Lung microvascular endothelial cell (primary cell): ENCODE data around the gene NHLRC3. TPM values are rescaled to one million over a fixed set of nuclear protein-coding genes. Genes with fewer than 3 reads are reported as not detected.
A peak's percentile ranks its signal among the peaks of the same experiment; 100 is the strongest.
"Not testable (repeated sequence)": the region's sequence is repeated elsewhere in the genome, so short reads cannot be mapped to it uniquely, and the experiment has no call there.

ENCODE experiments used
- DNase-seq, 2 donors: peaks; one replicate each; pipeline versions ENCODE4 v3.0.0 to v3.0.0-alpha.2; 2010; ENCODE audit warnings: low read depth in 2 of 2
- total RNA-seq: library from RNA; depleted of rRNA; stranded (reverse); fragments of >200 nt; gene quantifications from 2 replicates; pipeline ENCODE4 v1.2.1, GENCODE V29; 2014

Gene NHLRC3
- total RNA-seq, 1 donor from 2014 or later = 10.1 TPM

DNA sequence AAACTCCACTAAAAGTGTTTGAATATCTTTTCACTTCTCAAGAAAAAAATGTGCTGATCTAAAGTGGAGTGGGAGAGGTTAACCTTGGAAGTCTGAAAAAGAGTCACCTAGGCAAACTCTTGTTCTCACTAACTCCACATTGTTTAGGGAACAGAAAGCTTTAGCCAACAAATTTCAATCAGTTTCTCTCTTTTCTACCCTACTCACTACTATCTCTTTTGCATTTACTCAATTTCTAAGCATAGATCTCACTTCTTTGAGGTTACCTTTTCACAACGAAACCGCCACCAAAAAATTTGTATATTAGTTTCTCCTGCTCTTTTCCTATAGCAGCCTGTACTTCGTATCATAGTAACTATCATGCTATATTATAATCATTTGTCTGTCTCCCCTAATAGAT lies 6.3 kb downstream of the NHLRC3 start:
- DNase-seq = no peak

DNA sequence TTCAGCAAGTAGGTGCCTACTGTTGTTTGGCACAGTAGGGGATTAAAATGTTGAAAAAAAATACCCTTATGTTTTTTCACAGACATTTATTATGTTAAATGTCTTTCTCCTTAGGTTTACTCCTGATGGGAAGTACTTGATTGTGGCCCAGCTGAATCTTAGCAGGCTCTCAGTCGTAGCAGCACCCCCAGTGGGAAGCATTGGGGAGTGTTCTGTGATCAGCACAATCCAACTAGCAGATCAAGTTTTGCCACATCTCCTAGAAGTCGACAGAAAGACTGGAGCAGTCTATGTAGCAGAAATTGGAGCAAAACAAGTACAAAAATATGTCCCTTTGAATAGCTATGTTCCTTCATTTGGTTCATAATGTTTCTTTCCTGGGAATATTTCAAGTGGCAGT lies 9.3 kb downstream of the NHLRC3 start:
- no peak for DNase-seq

DNA sequence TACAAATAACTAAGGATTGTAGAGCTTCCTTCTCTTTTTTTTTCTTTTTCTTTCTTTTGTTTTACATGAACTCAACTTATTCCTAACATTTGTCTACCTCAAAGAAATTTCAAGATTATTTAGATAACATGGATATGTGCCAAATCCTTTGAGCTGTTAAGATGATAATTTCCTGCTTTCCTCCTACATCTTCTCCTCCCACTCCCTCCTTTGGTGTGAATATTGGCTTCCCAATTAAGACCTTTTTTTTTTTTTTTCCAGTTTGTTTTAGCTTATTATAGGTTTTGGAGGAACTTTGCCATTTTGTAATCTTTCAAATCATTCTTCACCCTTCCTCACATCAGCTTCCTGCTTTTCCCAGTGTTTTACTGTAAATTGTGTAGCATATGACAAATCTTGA lies 10.6 kb downstream of the NHLRC3 start:
- DNase-seq = no peak

DNA sequence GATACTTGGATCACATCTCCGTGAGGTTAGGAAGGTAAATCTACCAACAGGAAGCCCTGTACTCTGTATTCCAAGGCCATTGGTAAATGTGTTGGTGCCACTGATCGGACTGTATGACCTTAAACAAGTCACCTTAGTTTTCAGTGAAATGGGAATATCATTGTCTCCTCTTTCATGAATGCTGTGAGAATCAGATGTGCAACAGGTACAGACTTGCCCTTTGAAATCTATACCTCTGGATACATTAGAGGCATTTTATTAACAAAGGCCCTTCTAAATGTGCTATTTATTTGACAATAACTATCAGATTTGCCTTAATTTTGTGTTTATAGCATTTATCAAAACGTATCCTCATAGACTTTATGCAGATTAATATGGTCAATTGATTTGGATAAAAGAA lies 11.0 kb downstream of the NHLRC3 start:
- DNase-seq = no peak

DNA sequence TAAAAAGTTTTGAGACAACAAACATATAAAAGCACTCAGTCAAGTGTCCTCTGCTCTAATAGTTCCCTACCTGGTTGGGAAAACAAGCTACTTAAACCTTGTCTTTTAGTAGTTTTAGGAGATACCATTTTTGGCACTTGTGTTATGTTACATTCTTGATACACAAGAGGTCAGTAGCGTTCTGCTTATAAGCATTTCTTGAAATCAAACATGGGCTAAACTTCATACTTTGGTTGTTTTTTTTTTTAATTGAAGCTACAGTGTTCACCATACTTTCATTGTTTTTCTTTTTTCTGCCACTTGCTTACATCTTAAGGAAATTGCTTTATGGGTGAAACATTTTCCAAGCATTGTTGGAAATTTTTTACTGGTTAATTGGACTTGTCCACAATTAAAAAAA lies 12.9 kb downstream of the NHLRC3 start:
- DNase-seq = peak; percentile 54 to 61

DNA sequence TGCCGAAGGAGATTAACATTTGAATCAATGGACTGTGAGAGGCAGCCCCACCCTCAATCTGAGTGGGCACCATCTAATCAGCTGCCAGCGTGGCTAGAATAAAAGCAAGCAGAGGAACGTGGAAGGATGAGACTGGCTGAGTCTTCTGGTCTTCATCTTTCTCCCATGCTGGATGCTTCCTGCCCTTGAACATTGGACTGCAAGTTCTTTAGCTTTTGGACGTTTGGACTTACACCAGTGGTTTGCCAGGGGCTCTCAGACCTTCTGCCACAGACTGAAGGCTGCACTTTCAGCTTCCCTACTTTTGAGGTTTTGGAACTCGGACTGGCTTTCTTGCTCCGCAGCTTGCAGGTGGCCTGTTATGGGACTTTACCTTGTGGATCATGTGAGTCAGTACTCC lies 14.7 kb downstream of the NHLRC3 start:
- no peak for DNase-seq

DNA sequence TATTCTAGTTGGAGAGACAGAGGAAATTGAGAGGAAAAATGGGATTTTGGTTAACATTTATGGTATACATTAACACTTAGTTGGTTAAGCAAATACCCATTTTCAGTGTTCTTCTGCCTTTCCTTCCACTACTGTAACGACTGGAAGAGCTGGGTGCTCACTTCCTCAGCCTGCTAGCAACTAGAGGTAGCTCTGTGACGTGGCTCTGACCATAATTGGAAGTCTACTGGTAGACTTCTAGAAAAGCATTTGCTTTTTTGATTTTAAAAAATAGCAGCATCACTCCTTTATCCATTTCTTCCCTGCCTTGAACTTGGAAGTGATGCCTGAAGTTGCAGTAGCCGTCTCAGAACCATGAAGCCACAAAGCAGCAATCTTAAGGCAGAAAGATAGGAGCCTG lies 15.9 kb downstream of the NHLRC3 start:
- no peak for DNase-seq

DNA sequence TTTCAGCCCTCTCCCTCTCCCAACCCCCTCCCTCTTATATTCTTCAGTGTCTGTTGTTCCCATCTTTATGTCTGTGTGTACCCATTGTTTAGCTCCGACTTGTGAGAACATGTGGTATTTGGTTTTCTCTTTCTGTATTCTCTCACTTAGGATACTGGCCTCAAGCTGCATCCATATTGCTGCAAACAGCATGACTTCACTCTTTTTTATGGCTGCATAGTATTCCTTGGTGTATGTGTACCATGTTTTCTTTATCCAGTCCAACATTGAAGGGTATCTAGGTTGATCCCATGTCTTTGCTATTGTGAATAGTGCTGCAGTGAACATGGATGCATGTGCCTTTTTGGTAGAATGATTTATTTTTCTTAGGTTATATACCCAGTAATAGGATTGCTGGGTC lies 17.8 kb downstream of the NHLRC3 start:
- DNase-seq = no peak

DNA sequence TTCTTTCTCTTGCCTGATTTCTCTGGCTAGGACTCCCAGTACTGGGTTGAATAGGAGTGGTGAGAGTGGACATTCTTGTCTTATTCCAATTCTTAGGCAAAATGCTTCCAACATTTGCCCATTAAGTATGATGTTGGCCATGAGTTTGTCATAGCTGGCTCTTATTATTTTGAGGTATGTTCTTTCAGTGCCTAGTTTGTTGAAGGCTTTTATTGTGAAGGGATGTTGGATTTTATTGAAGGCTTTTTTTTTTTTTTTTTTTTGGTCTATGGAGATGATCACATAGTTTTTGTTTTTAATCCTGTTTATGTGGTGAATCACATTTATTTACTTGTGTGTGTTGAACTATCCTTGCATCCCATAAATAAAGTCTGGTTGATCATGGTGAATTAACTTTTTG lies 19.8 kb downstream of the NHLRC3 start:
- DNase-seq = no peak

DNA sequence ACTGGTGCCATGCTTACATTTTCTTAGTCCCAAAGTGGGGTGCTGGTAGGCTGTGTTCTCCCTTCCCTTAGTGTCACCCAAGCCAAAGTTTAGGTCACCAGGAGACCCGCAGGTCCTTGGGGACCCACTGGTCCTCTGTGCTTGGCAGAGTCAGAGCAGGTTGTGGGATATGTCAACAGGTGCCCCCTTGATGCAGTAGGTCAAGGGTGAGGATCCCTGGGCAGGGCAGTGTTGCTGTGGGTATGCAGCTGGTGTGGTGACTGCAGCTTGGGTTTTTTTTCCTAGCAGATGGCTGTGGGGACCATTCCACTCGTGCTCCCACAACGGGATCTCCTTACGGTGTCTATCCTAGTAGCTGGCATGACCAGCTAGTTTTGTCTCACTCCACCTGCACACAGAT lies 23.7 kb downstream of the NHLRC3 start:
- no peak for DNase-seq

DNA sequence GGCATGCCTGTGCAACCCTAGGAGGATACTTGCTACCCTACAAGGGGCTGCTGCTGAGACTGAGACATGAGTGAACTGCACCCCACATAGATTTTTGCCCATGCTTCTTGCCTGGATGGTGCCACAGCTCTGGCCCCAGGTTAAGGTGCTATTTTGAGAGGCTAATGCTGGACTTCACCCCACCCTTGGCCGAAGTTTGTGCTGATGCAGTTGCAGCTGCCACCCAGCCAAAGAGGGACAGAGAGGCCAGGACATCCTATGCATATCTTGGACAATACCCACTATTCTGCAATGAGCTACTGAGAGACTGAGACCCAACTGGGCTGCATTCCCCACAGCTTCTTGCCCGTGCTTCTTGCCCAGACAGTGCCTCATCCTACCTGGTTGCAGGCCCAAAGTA lies 34.6 kb downstream of the NHLRC3 start:
- DNase-seq = no peak

DNA sequence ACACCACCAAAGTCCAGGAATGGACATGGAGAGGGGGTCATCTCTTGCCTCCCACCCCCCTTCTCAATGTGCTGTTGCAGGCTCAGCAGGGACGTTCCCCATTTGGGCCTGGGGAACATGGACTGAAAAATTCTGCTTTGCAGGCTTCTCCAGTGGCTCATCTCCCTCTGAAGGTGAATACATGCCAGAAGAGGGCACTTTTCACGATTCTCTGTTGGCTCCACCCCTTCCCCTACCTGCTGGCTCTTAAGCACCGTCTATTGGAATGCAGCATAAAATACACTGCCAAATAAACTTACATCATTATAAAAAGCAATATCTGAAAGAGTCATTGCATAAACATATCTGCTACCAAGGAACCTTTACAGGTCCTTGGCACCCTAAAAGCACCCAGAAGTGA lies 35.7 kb downstream of the NHLRC3 start:
- no peak for DNase-seq

DNA sequence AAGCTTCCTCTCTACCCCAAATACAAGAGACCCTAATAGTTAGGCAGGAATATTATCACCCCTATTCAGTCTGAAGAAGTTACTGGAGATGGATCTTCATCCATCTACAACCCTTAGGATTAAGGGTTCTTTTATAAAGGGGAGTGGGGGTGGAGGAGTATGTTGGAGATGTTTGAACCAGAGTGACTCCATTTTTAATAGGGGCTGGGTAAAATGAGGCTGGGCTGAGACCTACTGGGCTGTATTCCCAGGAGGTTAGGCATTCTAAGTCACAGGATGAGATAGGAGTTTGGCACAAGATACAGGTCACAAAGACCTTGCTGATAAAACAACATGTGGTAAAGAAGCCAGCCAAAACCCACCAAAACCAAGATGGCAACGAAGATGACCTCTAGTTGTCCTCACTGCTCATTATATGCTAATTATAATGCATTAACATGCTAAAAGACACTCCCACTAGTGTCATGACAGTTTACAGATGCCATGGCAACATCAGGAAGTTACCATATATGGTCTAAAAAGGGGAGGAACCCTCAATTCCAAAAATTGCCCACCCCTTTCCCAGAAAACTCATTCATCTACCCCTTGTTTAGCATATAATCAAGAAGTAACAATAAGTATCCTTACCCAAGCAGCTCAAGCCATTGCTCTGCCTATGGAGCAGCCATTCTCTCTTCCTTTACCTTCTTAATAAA lies 48.1 kb downstream of the NHLRC3 start:
- not testable (repeated sequence) for DNase-seq

DNA sequence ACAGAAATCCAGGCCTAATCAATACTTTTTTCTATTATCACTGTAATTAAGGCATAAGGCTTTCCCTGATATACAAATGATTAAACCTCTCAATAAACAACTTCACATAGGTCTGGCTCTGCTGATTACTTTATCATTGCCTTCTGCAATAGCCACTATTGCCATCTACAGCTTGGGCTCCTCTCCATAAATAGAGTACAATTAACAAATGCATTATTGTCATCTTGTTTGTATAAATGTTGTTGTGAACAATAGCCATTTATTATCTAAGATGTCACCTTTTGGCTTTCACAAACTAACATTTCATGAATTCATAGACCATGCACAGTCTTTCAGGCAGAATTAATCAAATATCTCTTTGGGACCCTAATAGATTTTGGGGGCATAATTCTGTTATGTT lies 53.3 kb downstream of the NHLRC3 start:
- DNase-seq = no peak

DNA sequence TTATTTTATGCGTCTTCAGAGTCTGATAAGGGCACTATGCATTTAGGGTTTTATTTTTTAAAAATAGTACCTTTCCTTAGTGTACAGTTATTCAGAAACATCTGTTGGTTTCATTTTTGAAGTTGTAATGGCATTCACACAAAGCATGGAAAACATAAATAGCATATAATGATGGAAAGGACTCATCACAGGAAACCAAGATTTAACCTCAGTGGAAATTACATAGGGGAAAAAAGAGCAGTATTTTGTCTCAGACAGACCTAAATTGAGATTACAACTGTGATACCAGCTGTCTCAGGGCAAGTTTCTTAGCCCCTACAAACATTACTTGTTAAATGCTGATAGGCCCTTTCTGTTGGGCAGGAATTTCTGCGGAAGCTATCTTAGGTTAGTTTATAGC lies 57.2 kb downstream of the NHLRC3 start:
- DNase-seq = no peak

DNA sequence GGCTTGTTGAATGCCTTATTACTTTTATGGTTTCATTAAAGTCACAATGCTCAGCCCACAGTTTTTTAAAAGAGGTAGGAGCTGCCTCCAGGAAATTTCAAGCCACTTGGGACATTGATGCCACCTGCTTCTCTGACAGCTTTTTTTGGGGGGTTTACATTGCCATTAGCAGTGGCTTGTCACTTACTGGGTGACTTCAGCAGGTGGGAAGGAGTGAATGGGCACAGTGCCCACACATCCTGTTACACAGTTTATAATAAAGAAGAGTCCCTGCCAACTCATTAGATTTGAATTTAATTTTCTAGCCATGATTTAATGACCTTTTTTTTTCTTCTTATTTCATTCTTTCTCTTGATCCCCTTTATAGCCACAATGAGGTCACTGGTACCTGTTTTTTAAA lies 61.0 kb downstream of the NHLRC3 start:
- DNase-seq = no peak

Other genes starting within 250 kb of the NHLRC3 start
- not detected in 2 replicates for gene STOML3, start 47.6 kb upstream of the NHLRC3 start, total RNA-seq
- 5.9 and 11.3 TPM in 2 replicates for gene PROSER1, start 367 bp upstream of the NHLRC3 start, total RNA-seq